ENCODE data around the gene CPED1.

DNA sequence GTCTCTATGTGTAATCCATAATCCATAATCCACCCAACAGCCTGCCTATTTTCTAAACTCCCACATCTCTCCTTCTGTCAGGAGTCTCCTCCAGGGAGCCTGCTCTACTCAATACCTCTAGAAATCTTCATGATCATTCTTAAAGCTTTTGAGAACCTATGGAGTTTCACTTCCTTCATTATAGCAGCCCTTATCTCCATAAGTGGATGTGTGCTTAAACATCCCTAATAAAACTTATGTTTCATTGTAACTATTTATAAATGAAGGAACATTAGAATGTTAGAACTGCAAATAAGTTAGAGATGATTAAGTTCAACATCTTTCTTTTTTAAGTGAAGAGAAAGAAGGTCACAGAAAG is 8.5 kb downstream of the CPED1 start:
- TF ChIP-seq CTCF (IDR thresholded peaks at IDR 0.05) (no peak), POLR2A (IDR thresholded peaks at IDR 0.05) (no peak)

All from suprapubic skin (tissue), 3 donors.